ENCODE measurements around the gene SOX6. TPM values are rescaled to one million over a fixed set of nuclear protein-coding genes. Genes with fewer than 3 reads are reported as not detected.

Gene SOX6
- total RNA-seq, 1 experiment from 2014 or later, result not detected

DNA sequence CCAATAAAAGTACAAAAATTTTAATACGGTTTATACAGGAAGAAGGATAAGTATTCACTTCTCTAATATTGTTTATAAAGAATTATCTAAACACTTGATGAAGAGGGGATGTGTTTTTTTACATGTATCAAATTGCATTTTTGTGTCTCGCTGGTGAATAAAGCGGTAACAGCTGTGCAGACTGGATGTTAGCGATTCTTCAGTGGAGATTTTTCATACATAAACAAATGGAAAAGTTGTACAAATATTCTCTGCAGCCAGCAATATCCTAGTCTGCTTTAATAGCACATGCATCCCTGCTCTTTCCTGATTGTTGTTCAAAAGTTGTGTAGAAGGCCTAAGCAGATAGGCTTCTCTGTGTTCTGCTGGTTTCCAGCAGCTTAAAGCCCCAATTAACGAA, 369.3 kb downstream of the SOX6 start:
- no peak overlapping the region for H2BK5ac ChIP-seq (ENCODE audit: insufficient read length, low read length)
- no peak overlapping the region for H3K4me3 Mint-ChIP-seq
- H2BK120ac ChIP-seq (ENCODE audit: low read depth, low read length, poor library complexity, severe bottlenecking), result no peak overlapping the region
- H3K36me3 Mint-ChIP-seq (ENCODE audit: insufficient read depth in 1 of 3, low read depth in 3 of 3), result no peaks in the 10 kb centered on the region
- no peak overlapping the region for H4K5ac ChIP-seq (ENCODE audit: insufficient read length, low read depth, low read length)
- H2BK12ac ChIP-seq (ENCODE audit: insufficient read length, low read depth, low read length), result no peak overlapping the region
- H3K23ac ChIP-seq (ENCODE audit: insufficient read length, low read depth, low read length), result no peak overlapping the region
- peaks cover 8 to 9% of the 10 kb centered on the region in 2 experiments; a peak in 3 of 4 replicates for H3K4me1 Mint-ChIP-seq
- no peak overlapping the region for H4K8ac ChIP-seq (replicated peaks; ENCODE audit: insufficient read length, low read depth, low read length)
- no peak overlapping the region for H3K9ac ChIP-seq (ENCODE audit: extremely low read depth, insufficient read length, low read length)
- H2BK20ac ChIP-seq (ENCODE audit: low read depth, low read length, poor library complexity, severe bottlenecking), result no peak overlapping the region
- no peak overlapping the region for H2AFZ ChIP-seq (ENCODE audit: low read length)
- H3K23me2 ChIP-seq (ENCODE audit: insufficient read length, low read depth, low read length, poor library complexity, severe bottlenecking), result no peaks in the 10 kb centered on the region
- H3K9me3 ChIP-seq (ENCODE audit: control insufficient read depth, low read depth, low read length), result no peaks in the 10 kb centered on the region
- DNase-seq, result no peak
- H3K27me3 ChIP-seq (ENCODE audit: insufficient read depth, low read length), result peaks cover 21% of the 10 kb centered on the region
- no peak overlapping the region for H3T11ph ChIP-seq (ENCODE audit: low read length)
- no peak overlapping the region for H4K91ac ChIP-seq (ENCODE audit: insufficient read length, low read depth, low read length)
- H2AK5ac ChIP-seq (ENCODE audit: insufficient read length, low read length), result no peak overlapping the region
- no peaks in the 10 kb centered on the region for H3K79me2 ChIP-seq (ENCODE audit: insufficient read depth, low read length)
- no peak overlapping the region for H2BK15ac ChIP-seq (ENCODE audit: low read depth, low read length)
- H3K56ac ChIP-seq (ENCODE audit: insufficient read length, low read depth, low read length), result no peak overlapping the region
- H4K20me1 ChIP-seq (ENCODE audit: control insufficient read depth, insufficient read depth, insufficient read length), result no peaks in the 10 kb centered on the region
- no peak overlapping the region for H3K27ac Mint-ChIP-seq
- no peaks in the 10 kb centered on the region for H3K4me1 ChIP-seq (ENCODE audit: insufficient read depth, low read length)
- no peak overlapping the region for H3K4ac ChIP-seq (ENCODE audit: low read depth, low read length)
- H3K18ac ChIP-seq (ENCODE audit: insufficient read length, low read depth, low read length), result no peak overlapping the region
- no peak overlapping the region for H3K14ac ChIP-seq (ENCODE audit: insufficient read depth, low read length)
- H3K79me1 ChIP-seq (ENCODE audit: insufficient read depth, low read depth, low read length, poor library complexity, severe bottlenecking), result no peaks in the 10 kb centered on the region
- no peaks in the 10 kb centered on the region; a peak in 1 of 5 replicates for H3K9me3 Mint-ChIP-seq
- no peak overlapping the region for H3K4me2 ChIP-seq (ENCODE audit: insufficient read depth, insufficient read length, low read length)
- H3K27ac ChIP-seq (ENCODE audit: insufficient read length, low read depth, low read length), result no peak overlapping the region
- no peak for TF ChIP-seq CTCF (conservative IDR thresholded peaks at IDR 0.05)
- WGBS (ENCODE audit: extremely low coverage, insufficient read length, low lambda C conversion rate), result no CpG with 5 or more reads among the region's 5 CpGs
- H3K27me3 Mint-ChIP-seq (ENCODE audit: low read depth), result peaks cover 63% of the 10 kb centered on the region
